GM11168 (cell line): ENCODE data around the gene MAPK14.
"Not testable (repeated sequence)": the region's sequence is repeated elsewhere in the genome, so short reads cannot be mapped to it uniquely, and the experiment has no call there.

Experiments used
- in situ Hi-C: fragments of 300-500 bp; cut with MboI; formaldehyde crosslinking; loops from one replicate; pipeline ENCODE4 v1.12.0; 2022; ENCODE audit warnings: low sequenced_read_pairs; ENCODE audit not compliant: unreplicated experiment

MAPK14 gene

DNA sequence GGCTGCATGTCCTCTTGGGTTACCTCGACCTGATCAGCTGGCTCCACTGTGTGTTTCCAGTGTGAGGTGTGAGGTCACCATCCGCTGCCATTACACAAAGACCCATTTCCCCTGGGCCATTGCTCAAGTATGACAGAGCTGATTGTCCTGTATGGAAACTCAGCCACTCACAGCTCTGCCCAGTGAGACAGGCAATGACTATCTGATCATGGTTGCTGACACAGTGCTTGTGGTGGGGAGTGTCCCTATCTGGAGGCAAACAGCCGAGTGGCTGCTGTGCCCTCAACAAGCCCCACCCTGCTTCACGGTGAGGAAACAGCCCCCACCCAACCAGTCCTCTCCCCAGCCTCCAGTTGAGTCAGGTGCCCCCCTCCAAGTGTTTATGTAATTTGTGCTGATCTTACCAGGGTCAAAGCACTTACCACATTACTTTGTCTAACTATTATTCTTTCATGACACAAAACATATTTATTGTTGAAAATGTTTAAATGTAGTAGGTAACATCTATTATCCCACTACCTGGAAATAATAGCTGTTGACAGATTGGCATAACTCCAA, 91.0 kb downstream of the MAPK14 start:
- in situ Hi-C loops, result no loop called here

DNA sequence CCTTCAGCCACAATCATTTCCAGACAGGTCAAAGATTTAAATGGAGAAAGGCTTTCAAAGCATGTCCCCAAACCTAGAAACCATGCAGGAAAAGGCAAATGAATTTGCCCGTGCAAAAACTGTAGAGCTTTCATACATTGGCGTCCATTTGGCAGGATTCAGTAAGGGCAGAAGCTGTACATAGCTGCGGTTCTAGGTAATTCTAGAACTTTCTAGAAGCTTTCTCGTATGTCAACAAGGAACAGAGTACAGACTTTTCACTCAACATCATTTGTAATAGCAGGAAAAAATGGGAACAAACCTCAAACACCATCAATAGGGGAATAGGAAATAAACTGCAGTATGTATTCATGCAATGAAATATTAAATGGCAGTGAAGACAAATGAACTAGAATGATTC, 91.6 kb downstream of the MAPK14 start:
- in situ Hi-C loops, result no loop called here

DNA sequence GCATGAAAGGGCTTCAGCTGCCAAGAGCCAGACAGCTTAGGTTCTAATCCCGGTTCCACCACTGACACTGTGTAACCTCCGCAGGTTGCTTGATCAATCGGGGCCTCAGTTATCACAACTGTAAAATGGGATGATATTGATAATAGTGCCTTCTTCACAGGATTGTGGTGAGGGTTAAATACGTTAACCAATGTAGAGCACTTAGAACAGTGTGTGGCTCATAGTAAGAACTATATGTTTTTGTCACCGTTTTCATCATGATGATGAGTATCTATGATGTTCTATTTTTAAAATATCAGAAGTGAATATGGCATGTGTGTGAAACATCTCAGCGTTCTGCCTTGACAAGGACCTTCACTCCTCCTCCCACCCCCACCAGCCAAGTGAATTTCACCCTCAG, 92.4 kb downstream of the MAPK14 start:
- in situ Hi-C loops, result no loop called here

DNA sequence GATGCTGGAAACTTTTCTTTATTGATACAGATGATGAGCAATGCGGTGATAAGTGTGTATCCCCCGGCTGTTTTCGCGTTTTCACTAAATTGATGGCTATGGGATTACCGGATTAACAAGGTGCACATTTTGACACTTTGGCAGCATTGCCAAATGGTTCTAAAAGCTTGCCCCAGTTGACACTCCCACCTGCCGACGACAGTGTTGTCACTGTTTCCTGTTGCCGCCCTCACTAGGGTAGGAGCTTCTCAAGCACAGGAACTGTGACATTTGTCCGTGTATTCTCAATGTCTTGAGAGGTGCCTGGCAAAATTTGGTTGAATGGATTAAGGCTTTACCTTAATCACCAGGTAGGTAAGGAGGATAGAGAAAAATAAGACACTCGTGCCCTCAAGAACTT, 92.9 kb downstream of the MAPK14 start:
- in situ Hi-C loops, result no loop called here

DNA sequence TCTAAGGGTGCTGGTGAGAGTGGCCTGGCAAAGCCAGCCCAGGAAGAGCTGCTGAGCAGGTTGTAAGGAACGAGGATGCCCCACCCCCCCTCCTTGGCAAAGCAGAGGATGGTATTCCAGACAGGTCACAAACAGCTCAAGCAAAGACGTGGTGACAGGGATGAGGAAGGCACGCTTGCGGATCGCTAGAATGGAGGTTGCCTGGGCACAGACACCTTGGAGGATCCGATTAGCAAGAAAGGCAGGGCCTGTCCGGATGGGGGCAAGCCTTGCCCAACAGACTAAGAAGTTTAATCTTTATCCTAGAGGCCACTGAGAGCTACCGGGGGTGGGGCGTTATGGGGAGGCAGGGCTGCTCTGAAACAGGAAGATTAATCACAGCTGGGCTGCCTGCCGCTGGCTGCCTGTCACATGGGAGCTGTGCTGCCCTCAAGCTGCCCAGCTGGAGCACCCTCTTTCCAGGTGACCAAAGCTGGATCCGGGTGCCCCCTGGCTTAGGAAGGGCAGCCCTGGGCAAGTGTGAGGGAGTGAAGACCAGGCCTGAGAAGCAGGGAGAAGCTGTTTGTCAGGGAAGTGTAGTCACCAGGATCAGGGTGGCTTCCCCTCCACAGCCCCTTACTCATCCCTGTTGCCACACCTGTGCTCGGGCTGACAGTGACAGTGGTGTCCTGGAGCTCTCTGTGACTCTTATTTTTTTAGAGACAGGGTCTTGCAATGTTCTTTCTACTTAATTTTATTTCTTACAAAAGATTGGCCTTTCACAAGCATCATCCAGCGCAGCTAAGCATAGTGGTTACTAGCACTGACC, 93.6 kb downstream of the MAPK14 start:
- in situ Hi-C loops, result no loop called here

DNA sequence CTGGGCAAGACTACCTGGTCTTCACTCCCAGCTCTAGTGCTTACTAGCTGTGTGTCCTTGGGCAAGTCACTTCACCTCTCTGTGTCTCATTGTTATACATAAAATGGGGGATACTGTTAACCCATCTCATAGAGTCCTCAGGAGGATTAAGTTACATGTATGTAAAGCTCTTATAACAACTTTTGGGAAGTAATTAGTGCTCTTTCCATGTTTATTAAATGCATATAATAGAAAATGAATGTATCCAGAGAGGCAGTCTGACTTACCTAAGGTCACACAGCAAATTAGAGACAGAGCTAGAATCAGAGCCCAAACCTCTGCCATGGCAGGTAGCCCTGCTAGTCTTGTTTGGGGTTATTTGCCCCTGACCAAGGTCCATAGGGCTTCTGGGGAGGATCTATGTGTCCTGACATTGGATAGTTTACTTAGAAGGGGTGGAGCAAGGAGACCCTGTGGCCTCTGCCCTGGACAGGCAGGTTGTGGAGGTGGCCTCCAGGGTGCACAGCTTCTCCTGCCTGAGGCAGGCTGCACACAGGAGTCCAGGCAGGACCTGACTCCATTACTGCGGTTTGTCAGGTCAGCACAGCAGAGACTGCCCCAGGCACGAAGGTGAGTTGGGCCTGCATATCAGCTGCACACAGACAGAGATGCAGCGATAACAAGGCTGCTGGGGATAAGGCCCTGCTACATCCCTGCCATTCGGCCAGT, 94.3 kb downstream of the MAPK14 start:
- in situ Hi-C loops, result no loop called here

DNA sequence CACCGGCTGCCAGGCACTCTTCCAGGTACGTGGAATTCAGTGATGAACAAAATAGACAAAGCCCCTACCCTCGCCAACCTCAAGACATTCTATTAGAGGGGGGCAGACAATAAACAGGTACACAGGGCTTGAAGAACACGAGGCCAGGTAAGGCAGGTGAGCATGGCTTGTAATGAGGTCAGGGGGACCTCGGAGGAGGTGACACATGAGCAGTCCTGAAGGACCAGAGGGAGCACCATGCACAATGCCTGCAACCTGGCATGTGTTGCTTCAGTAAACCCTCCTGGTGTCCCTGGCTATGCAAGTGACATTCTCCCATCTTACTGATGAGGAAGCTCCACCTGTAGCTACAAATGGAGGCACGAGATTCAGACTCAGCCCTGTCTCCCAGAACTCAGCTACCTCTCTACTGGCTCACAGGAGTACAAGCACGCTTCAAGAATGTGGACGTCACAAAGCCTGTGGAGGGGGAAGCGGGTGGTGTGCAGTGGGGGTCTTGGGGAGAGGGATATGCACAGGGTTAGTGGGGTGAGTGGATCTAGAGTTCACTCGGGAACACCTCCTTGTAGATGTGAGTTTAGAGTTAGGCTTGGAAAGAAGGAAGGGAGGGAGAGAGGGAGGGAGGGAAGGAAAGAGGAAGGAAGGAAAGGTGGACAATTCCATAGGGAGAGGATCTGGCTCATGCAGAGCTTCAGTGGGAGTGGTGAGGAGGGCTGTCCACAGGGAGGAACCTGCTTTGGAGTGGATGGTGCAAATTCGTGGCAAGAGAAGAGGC, 95.1 kb downstream of the MAPK14 start:
- in situ Hi-C loops, result no loop called here

DNA sequence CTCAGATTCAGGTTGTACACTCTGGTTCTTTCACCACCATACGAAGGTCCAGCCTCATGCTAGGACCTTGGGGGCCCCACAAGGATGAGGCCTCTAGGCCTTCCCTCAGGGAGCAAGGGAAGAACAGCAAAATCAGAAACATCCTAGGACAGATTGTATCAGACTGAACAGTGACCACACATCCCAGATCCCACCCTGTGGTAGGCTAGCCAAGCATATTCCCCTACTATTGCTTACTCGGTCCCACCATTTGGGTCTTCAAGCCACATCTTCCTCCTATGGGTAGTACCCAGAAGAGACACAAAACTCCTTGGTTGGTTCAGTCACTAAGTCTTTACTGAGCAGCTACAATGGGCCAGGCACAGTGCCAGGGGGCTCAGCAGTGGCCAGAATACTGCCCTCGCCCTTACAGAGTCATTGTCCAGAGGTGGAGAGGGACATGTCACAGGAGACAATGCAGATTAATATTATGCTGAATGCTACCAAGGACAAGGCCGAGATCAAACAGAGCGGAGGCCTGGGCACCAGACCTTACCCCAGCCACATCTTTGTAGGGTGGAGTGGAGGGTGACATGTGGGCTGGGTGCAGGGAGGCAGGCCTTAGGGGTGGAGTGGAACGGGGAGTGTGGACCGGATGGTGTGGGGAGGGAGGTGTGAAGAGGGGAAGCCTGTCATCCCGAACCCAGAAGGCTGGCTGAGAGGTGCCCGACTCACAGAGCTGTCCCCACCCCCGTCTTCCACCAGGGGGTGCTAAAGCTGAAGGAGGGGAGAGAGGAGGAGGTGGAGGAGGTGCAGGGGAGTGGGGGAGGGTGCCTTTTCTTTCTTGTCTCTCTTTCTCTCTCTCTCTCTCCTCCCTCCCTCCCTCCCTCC, 95.9 kb downstream of the MAPK14 start:
- in situ Hi-C loops, result no loop called here

DNA sequence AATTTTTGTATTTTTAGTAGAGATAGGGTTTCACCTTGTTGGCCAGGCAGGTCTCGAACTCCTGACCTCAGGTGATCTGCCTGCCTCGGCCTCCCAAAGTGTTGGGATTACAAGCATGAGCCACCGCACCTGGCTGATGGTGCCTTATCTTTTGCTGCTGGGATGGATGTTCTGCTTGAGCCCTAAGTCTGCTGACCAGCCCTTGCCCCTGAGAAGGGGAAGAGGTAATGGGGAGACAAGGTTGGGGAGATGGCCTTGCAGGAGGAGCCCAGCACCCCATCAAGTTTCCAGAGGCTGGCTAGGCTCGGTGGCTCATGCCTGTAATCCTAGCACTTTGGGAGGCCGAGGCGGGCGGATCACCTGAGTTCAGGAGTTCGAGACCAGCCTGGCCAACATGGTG, 96.7 kb downstream of the MAPK14 start:
- in situ Hi-C loops, result not testable (repeated sequence)

DNA sequence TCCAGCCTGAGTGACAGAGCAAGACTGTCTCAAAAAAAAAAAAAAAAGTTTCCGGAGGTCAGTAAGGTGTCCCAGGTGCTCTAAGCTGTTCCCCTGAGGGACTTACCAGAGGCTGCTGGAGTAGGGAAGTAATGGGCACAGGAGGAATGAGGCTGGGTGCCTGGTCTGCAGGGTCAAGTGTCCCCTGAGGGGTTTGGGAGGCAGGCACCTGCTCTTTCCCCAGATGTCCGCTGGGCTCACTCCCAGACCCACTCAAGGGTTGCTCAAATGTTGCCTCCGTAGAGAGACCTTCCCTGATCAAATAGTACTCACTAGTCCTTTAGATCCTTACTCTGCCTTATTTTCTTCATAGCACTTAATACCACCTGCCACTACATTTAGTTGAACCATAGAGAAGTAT, 97.3 kb downstream of the MAPK14 start:
- in situ Hi-C loops, result no loop called here

DNA sequence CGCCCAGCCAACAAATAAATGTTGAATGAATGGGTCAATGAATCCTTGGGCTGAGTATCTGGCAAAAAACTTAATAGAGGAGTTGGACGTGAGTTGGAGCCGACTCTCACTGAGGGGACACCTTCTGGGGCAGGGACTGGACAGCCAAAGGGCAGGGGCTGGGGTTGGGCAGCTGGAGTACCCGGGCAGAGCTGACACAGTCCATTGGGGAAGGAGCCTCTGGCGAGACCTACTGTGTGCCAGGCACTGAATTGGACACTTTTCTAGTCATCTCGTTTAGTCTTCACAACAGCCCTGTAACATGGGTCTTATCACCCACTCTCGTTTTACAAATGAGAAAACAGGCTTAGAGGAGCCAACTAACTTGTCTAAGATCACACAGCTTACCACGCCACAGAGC, 98.0 kb downstream of the MAPK14 start:
- in situ Hi-C loops, result no loop called here

DNA sequence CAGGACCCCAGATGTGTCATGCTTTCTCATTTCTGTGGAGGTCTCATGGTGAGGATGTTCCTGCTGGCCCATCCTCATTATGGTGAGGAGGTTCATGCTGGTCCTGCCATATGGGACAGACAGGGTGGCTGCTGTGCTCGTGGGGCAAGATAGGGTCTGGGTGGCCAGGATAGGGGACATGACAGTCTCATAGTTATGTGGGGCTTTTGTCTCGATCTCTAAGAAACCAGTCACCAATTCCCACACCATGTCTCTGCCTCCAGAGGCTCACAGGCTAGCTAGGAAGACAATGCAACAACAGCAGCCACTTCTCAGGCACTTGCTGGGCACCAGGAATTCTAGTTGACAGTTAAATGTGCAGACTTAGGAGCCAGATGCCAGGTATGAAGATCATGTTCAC, 98.5 kb downstream of the MAPK14 start:
- in situ Hi-C loops, result no loop called here

DNA sequence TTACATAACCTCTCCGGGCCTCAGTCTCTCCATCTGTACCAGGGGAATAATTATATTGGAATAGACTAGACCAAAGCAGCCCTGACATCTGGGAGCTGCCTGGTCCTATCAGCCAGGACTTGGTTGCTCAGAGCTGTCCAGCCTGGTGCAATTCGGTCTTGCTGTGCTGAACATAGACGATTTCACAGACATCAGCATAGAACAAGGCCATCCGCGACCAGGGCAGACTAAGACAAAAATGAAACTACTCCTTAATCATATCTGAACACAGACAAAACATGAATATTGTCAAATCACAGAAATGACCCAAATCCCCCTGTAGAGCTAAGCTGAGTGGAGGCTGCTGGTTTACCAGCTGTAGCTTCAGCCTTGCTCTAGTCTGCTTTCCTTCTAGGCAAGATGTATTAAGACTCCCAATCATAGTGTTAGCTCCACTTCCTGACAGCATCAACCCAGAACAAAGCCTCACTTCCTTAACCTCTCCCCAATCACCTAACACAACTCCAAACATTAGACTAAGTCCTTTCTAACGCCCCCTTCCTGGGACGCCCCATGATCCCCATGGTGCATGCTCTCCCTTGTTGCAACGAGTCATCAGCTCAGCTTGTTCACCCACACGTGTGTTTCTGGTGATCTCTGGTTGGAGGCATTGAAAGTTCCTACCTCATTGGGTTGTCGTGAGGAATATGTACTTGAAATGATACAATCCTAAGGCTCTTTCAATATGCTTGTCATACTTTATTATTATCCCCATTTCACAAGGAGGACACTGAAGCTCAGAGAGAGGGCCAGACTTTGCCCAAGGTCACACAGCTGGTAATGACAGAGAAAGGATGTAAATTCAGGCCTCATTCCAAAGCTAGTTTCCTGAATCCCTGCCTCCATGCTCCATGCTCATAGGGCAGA, 99.2 kb downstream of the MAPK14 start:
- in situ Hi-C loops, result no loop called here

DNA sequence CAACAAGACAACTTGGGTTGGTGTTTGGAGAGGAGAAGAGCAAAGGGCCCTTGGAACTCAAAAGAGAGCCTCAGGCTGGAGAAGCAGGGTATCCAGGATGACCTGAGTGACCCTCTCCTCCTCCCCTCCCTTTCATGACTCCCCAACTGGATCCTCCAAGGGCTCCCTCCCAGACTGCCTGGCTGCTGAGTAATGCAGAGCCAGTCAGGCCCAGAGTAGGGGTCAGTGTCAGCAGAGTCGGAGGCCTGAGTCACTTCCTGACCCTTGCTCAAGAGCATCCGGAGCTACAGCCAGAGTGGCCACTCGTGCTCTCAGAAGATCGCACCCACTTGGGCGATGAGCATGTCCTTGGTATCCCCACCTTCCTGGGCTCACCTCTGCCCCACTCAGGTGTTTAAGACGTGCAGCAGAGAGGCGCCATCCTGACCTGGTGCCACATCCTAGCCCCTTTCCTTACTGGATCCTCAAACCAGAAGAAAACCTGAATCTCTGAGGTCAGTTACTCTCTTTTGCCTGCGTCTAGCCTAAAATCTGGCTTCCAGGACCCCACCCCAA, 99.9 kb downstream of the MAPK14 start:
- in situ Hi-C loops, result no loop called here

DNA sequence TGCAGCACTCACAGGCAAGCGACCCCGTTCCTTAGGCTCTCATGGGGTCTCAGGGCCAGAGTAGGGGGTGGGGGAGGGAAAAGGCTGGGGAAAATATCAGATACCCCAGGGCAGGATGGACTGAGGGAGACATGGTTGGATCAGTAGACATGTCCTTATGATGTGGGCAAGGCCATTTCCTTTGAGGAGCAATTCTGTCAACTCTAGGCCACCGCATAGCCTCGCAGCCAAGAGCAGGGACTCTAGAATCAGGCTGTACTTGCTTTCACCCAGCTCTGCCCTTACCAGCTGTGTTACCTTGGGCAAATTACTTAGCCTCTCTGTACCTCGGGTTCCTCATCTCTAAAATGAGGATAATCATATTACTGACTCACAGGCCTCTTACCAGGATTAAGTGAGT, 100.5 kb downstream of the MAPK14 start:
- in situ Hi-C loops, result no loop called here

DNA sequence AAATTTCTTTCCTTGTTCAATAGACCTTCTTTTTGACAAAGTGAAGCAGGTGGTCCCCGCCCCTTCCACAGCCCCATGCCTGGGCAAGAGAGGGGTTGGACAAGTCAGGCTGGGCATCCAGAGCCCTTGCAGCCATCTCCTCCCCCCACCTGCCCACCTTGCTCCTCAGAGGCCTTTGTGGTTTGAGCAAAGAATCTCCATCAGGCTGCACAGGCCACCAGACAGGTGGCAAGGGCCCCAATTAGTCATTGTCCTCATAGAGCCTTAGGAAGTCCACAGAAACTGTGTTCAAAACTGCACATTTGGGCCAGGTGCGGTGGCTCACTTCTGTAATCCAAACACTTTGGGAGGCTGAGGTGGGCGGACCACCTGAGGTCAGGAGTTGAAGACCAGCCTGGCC, 101.2 kb downstream of the MAPK14 start:
- in situ Hi-C loops, result no loop called here

DNA sequence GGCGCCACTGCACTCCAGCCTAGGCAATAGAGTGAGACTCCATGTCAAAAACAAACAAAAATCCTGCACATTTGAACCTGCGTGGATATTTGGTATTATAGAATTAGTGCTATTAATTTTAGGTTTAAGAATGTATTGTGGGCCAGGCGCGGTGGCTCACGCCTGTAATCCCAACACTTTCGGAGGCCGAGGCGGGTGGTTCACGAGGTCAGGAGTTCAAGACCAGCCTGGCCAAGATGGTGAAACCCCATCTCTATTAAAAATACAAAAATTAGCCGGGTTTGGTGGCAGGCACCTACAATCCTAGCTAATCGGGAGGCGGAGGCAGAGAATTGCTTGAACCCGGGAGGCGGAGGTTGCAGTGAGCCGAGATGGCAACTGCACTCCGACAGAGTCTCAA, 101.7 kb downstream of the MAPK14 start:
- in situ Hi-C loops, result not testable (repeated sequence)

DNA sequence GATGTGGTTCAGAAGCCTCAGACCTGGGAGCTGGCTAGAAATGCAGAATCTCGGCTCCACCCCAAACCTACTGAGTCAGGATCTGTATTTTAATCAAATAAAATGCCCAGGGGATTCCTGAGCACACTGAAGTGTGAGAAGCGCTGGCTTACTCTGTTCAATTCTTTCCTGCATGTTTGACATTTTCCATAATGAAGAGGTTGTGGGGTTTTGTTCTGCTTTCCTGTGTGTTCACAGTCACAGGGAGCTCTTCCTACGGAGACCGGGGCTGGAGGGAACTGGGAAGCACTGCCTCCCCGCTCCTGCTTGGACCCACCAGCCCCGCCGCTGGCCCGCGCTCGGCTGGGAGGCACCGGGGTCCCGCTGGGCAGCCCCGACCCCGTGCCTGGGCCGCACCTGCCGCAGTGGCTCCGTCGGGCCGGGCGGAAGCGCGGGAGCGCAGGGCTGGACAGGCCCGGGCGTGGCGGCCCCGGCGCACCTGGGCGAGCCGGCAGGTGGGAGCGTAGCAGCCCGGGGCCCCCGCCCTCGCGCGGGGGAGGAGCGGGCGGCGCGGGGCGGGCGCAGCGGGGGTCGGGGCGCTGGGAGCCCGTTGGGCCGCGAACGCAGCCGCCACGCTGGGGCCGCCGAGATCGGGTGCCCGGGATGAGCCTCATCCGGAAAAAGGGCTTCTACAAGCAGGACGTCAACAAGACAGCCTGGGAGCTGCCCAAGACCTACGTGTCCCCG, 102.5 kb downstream of the MAPK14 start, which contains the start of gene MAPK13:
MAPK13 (plus strand) TSS at position 573 of the 726 bp plus-strand sequence; CDS start at position 643, 70 bp downstream.
- in situ Hi-C loops, result loop anchor here (5.0 kb wide), 1 partner anchor 57 kb away; no protein-coding TSS in a partner anchor
